ENCODE results near the gene FNBP1L. TPM values are rescaled to one million over a fixed set of nuclear protein-coding genes. Genes with fewer than 3 reads are reported as not detected.
A peak's percentile ranks its signal among the peaks of the same experiment; 100 is the strongest.

The FNBP1L gene
- total RNA-seq, 1 experiment from 2014 or later, result 31.8 TPM

DNA sequence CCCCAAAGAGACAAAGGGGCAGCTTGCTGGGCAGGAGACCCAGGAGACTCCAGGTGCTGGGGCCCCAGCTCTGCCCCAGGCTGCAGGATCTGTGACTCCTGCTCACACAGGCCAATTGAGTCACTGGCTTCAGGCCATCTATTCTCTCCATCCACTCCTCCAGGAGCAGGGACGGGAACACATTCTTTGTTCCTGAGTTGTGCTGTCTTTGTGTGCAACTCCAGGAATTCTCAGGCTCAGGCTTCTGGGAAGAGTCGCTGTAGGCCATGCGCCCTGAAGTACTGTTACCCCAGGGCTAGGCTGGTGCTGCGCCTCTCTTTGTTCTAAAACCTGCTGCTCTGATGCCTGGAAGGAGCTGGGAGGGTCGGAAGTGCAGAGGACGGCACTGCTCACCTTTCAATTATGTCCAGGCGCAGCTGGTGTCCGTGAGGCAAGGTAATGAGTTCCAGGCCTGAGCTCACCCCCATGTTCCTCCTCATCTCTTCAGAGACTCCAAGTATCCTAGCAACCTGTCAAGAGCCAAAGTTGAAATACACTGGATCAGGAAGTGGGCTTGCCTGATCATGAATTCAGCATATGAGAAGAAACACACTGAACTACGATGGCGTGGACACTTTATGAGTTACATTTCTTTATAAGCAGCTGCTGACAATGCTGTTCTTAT, 127.8 kb downstream of the FNBP1L start:
- Mint-ChIP-seq H3K27ac (ENCODE audit: low read depth, unreplicated experiment) (peak overlapping the region; percentile 39), H3K4me1 (ENCODE audit: insufficient read depth, unreplicated experiment) (peaks cover 18% of the 10 kb centered on the region), H3K27me3 (ENCODE audit: insufficient read depth, unreplicated experiment) (no peaks in the 10 kb centered on the region), H3K36me3 (ENCODE audit: insufficient read depth, unreplicated experiment) (peaks cover 85% of the 10 kb centered on the region), H3K9me3 (ENCODE audit: unreplicated experiment) (no peaks in the 10 kb centered on the region), H3K4me3 (ENCODE audit: unreplicated experiment) (no peak overlapping the region)
- intact Hi-C loops (cut with micrococcal nuclease), result no loop called here
- ChIA-PET POLR2A (interaction anchor here (0.6 to 3.8 kb wide), 4 partner anchors 8 to 270 kb away, joined by 3 to 11 read pairs (median 3); no protein-coding TSS in a partner anchor), CTCF (interaction anchor here (1.1 to 1.3 kb wide), 2 partner anchors 9 to 129 kb away, joined by 3 to 4 read pairs; no protein-coding TSS in a partner anchor)
- no peak for DNase-seq (ENCODE audit: unreplicated experiment)
- TF ChIP-seq, protein P1, sequence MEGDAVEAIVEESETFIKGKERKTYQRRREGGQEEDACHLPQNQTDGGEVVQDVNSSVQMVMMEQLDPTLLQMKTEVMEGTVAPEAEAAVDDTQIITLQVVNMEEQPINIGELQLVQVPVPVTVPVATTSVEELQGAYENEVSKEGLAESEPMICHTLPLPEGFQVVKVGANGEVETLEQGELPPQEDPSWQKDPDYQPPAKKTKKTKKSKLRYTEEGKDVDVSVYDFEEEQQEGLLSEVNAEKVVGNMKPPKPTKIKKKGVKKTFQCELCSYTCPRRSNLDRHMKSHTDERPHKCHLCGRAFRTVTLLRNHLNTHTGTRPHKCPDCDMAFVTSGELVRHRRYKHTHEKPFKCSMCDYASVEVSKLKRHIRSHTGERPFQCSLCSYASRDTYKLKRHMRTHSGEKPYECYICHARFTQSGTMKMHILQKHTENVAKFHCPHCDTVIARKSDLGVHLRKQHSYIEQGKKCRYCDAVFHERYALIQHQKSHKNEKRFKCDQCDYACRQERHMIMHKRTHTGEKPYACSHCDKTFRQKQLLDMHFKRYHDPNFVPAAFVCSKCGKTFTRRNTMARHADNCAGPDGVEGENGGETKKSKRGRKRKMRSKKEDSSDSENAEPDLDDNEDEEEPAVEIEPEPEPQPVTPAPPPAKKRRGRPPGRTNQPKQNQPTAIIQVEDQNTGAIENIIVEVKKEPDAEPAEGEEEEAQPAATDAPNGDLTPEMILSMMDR (IDR thresholded peaks at IDR 0.05; ENCODE audit: unreplicated experiment), result no peak
- no TSS peak for BruUV-seq (replicated peaks)

DNA sequence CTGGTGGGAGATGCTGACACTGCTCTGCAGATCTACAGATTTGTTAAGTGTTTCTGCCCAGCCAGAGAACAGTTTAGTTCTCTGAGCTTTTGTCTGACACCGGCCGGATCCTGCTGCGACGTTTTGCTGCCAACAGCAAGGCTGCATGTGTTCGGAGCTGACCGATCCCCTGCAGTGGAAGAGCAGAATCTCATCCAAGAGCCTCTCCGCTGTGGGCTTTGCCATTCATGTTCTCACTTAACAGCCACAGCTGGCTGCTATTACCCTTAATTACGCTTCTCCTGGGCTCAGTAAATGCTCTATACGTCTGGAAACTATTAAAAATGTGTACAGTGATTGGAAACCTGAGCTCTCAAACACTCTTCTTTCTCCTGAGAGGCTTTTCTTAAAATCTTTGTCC, 128.4 kb downstream of the FNBP1L start:
- Mint-ChIP-seq H3K27me3 (ENCODE audit: insufficient read depth, unreplicated experiment) (no peaks in the 10 kb centered on the region), H3K4me1 (ENCODE audit: insufficient read depth, unreplicated experiment) (peaks cover 18% of the 10 kb centered on the region), H3K27ac (ENCODE audit: low read depth, unreplicated experiment) (no peak overlapping the region), H3K36me3 (ENCODE audit: insufficient read depth, unreplicated experiment) (peaks cover 85% of the 10 kb centered on the region), H3K9me3 (ENCODE audit: unreplicated experiment) (no peaks in the 10 kb centered on the region), H3K4me3 (ENCODE audit: unreplicated experiment) (no peak overlapping the region)
- POLR2A ChIA-PET, result interaction anchor here (0.6 to 3.8 kb wide), 4 partner anchors 8 to 270 kb away, joined by 3 to 11 read pairs (median 3); no protein-coding TSS in a partner anchor
- no TSS peak for BruUV-seq (replicated peaks)
- TF ChIP-seq, protein P1 (IDR thresholded peaks at IDR 0.05; ENCODE audit: unreplicated experiment), result no peak
- CTCF ChIA-PET, result interaction anchor here (1.1 to 1.4 kb wide), 3 partner anchors 9 to 130 kb away, joined by 3 to 4 read pairs (median 3); no protein-coding TSS in a partner anchor
- DNase-seq (ENCODE audit: unreplicated experiment), result no peak
- intact Hi-C loops (cut with micrococcal nuclease), result no loop called here

DNA sequence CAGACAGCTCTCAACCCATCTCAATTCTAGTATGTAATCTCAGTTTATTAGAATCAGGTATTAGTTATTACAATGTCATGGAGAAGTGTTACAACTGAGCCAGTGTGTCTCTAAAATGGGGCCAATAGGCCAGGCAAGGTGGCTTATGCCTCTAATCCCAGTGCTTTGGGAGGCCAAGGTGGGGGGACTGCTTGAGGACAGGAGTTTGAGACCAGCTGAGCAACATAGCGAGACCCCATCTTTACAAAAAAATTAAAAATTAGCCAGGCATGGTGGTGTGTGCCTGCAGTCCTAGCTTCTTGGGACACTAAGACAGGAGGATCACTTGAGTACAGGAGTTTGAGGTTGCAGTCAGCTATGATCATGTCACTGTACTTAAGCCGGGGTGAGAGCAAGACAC, 128.8 kb downstream of the FNBP1L start:
- H3K36me3 Mint-ChIP-seq (ENCODE audit: insufficient read depth, unreplicated experiment), result peaks cover 85% of the 10 kb centered on the region
- no peak for DNase-seq (ENCODE audit: unreplicated experiment)
- no peaks in the 10 kb centered on the region for H3K9me3 Mint-ChIP-seq (ENCODE audit: unreplicated experiment)
- intact Hi-C loops (cut with micrococcal nuclease), result no loop called here
- no peak overlapping the region for H3K27ac Mint-ChIP-seq (ENCODE audit: low read depth, unreplicated experiment)
- ChIA-PET CTCF (interaction anchor here (1.1 to 1.4 kb wide), 3 partner anchors 10 to 130 kb away, joined by 3 to 4 read pairs (median 3); no protein-coding TSS in a partner anchor), POLR2A (interaction anchor here (1.3 to 3.8 kb wide), 2 partner anchors 9 to 39 kb away, joined by 3 to 11 read pairs; no protein-coding TSS in a partner anchor)
- no peaks in the 10 kb centered on the region for H3K27me3 Mint-ChIP-seq (ENCODE audit: insufficient read depth, unreplicated experiment)
- peaks cover 18% of the 10 kb centered on the region for H3K4me1 Mint-ChIP-seq (ENCODE audit: insufficient read depth, unreplicated experiment)
- TF ChIP-seq, protein P1 (IDR thresholded peaks at IDR 0.05; ENCODE audit: unreplicated experiment), result no peak
- no peak overlapping the region for H3K4me3 Mint-ChIP-seq (ENCODE audit: unreplicated experiment)
- no TSS peak for BruUV-seq (replicated peaks)

DNA sequence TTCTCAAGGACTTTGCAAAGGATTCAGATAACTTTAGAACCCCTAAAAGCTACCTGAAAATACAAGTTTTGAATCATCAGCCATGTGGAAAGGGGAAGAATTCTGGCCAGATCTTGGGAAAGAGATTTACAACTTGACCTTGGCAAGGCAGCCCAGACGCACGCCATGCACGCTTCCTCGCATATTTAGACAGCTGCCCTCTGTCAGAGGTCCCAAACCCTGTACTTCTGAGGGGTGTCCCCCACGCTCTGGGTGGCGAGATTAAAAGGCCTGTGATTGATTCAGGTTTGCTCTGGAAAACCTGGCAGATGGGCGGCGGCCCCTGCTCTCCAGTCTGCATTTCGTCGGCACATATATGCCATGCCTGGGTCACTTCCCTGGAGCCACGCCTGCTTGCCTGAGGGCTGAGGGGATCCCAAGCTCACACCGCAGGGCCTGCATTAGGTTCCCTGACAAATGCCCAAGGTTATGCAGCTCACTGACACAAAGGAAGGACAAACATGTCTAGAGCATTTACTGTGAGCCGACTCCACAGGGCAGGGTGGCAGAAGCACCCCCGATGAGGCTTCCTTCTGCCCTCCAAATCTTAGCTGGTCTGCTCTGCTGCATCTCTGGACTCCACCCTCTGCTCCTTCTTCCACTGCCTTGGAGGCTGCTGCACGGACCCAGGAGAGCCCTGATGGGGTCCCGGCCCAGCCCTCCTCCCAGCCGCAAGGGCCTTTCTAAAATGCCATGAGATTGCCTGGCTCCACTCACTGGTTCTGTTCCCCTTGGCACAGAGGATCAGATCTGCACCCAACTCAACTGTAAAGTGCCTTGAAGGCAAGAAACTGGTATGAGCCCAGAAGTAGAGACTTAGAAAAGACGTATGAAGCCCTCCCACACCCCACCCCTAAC, 129.9 kb downstream of the FNBP1L start:
- no peaks in the 10 kb centered on the region for H3K9me3 Mint-ChIP-seq (ENCODE audit: unreplicated experiment)
- intact Hi-C loops (cut with micrococcal nuclease), result no loop called here
- POLR2A ChIA-PET, result interaction anchor here (0.8 to 3.8 kb wide), 2 partner anchors 10 to 270 kb away, joined by 4 to 11 read pairs; no protein-coding TSS in a partner anchor
- no peak overlapping the region for H3K4me3 Mint-ChIP-seq (ENCODE audit: unreplicated experiment)
- BruUV-seq (replicated peaks), result no TSS peak
- CTCF ChIA-PET, result interaction anchor here (0.6 to 1.4 kb wide), 3 partner anchors 14 to 294 kb away, joined by 3 to 6 read pairs (median 3); no protein-coding TSS in a partner anchor
- H3K4me1 Mint-ChIP-seq (ENCODE audit: insufficient read depth, unreplicated experiment), result peaks cover 18% of the 10 kb centered on the region
- H3K27ac Mint-ChIP-seq (ENCODE audit: low read depth, unreplicated experiment), result peak overlapping the region; percentile 16
- no peak for DNase-seq (ENCODE audit: unreplicated experiment)
- peaks cover 86% of the 10 kb centered on the region for H3K36me3 Mint-ChIP-seq (ENCODE audit: insufficient read depth, unreplicated experiment)
- TF ChIP-seq, protein P1 (IDR thresholded peaks at IDR 0.05; ENCODE audit: unreplicated experiment), result no peak
- H3K27me3 Mint-ChIP-seq (ENCODE audit: insufficient read depth, unreplicated experiment), result no peaks in the 10 kb centered on the region

Measured in MCF 10A (cell line).